GM10248 (cell line): ENCODE results near the gene HCN1.

Experiments used
- CTCF ChIA-PET: fragments of 300-600 bp; sonication (Branson Sonifier 250); formaldehyde crosslinking; extraction: SDS; loops from one replicate; lab custom pipeline; 2021; ENCODE audit warnings: antibody characterized with exemption; lab: Yijun Ruan, JAX
- POLR2A ChIA-PET: fragments of 350-650 bp; sonication (Branson Sonifier 250); formaldehyde crosslinking; extraction: SDS; loops from one replicate; lab custom pipeline; 2020; ENCODE audit warnings: antibody characterized with exemption; lab: Yijun Ruan, JAX
- DNase-seq: peaks from one replicate; pipeline ENCODE4 v3.0.0; 2012; ENCODE audit errors: extremely low spot score
- TF ChIP-seq, protein P1 (sequence below): IDR thresholded peaks from 2 replicates; pipeline ENCODE4 v1.5.1; 2012; ENCODE audit warnings: mild to moderate bottlenecking, low read depth; ENCODE audit errors: extremely low read depth, missing control alignments, control extremely low read depth

HCN1 gene

DNA sequence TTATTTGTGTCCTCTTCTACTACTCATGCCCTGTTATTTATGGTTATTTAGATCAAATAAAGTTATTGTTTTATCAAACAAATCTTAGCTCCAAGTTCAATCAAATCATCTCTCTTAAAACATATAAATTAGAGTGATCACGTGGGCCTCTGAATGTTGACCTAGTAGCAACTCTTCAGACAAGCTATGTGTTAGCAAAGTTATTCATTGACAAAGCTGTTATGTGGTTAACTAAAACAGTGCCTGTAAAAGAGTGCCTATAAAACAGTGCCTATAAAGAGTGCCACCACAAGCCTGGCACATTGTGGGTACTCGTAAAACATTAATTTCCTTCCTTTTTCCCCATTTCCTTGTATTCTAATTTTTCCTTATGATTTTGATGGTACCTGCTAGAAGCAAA, 421.9 kb downstream of the HCN1 start:
- TF ChIP-seq, protein P1, sequence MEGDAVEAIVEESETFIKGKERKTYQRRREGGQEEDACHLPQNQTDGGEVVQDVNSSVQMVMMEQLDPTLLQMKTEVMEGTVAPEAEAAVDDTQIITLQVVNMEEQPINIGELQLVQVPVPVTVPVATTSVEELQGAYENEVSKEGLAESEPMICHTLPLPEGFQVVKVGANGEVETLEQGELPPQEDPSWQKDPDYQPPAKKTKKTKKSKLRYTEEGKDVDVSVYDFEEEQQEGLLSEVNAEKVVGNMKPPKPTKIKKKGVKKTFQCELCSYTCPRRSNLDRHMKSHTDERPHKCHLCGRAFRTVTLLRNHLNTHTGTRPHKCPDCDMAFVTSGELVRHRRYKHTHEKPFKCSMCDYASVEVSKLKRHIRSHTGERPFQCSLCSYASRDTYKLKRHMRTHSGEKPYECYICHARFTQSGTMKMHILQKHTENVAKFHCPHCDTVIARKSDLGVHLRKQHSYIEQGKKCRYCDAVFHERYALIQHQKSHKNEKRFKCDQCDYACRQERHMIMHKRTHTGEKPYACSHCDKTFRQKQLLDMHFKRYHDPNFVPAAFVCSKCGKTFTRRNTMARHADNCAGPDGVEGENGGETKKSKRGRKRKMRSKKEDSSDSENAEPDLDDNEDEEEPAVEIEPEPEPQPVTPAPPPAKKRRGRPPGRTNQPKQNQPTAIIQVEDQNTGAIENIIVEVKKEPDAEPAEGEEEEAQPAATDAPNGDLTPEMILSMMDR = no peak
- CTCF ChIA-PET = no interaction called here
- DNase-seq = no peak
- POLR2A ChIA-PET = no interaction called here

GRCh38 chr5:45271626-45272025, 424.6 kb downstream of the HCN1 start:
- ChIA-PET CTCF (no interaction called here), POLR2A (no interaction called here)
- TF ChIP-seq, protein P1 = no peak
- DNase-seq = no peak

GRCh38 chr5:45264447-45264846, 431.7 kb downstream of the HCN1 start:
- DNase-seq = no peak
- ChIA-PET CTCF (no interaction called here), POLR2A (no interaction called here)
- TF ChIP-seq, protein P1 = no peak

DNA sequence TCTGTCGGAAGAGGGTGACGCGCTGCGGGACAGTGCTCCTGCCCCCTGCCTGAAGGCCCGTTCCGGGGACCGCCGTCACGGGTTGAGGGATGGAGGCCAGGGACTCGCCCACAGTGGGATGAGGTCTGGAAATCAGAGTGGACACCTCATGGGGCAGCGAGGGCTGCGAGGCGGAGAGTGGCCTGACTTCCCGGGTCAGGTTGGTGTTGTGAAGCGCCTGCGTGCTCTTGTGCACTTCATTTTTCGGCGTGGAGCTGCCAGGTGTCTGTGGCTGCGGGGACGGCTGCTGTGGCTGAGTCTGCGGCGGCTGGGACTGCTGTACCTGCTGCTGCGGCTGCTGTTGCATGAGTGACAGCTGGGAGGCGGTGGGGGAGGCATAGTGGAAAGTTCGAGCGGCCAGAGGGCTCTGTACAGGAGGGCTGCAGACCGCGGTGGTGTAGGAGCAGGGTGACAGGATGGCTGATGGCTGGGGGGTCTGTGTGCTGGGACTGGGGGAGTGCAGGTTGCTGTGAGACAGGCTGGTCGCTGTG, 434.1 kb downstream of the HCN1 start:
- DNase-seq = no peak
- TF ChIP-seq, protein P1 = no peak
- ChIA-PET POLR2A (no interaction called here), CTCF (no interaction called here)

- CTCF ChIA-PET = no interaction called here
- no peak for DNase-seq
- POLR2A ChIA-PET = no interaction called here
- TF ChIP-seq, protein P1 = no peak
Observed at GRCh38 chr5:45261125-45261524, 435.1 kb downstream of the HCN1 start.

GRCh38 chr5:45260292-45260691, 435.9 kb downstream of the HCN1 start:
- no peak for DNase-seq
- CTCF ChIA-PET = no interaction called here
- POLR2A ChIA-PET = no interaction called here
- TF ChIP-seq, protein P1 = no peak
